Measurements from ENCODE around the gene TUBA1A.

DNA sequence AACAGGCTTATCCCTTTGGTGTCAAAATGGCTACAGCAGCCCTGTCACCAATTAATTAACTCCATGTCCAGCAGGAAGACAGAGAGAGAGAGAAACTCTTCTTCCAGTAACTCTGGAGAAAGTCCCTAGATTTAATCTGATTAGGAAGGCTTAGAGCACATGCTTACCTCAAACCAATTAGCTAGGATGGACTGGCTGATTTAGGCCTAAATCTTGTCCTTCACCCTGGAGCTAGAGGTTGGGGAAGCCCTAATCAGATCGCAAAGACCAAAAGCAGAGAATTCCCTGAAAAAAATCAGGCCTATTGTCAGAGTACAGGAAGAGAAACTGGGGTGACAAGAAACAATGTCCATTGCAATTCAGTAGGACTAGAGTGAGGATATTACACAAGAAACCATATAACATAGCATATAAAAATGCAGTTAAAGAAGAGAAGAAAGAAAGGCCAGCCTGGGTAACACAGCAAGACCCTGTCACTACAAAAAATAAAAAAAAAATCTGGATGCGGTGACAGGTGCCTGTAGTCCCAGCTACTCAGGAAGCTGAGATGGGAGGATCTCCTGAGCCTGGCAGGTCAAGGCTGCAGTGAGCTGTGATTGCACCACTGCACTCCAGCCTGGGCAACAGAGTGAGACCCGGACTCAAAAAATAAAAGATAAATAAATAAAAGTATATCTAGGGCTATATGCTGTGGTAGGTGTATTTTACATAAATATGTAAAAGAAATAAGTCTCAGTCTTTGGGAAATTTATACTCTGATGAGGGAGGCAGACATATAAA lies 34.9 kb upstream of the TUBA1A start:
- TF ChIP-seq CTCF (IDR thresholded peaks at IDR 0.05), result no peak
- no peak for TF ChIP-seq POLR2A (IDR thresholded peaks at IDR 0.05)
